ENCODE measurements around the gene ZSWIM5. TPM values are rescaled to one million over a fixed set of nuclear protein-coding genes. Genes with fewer than 3 reads are reported as not detected.
"Not testable (repeated sequence)": the region's sequence is repeated elsewhere in the genome, so short reads cannot be mapped to it uniquely, and the experiment has no call there.

The ZSWIM5 gene
- total and polyA plus RNA-seq, 4 donors = 0.67 to 2.9 (median 1.3) TPM

GRCh38 chr1:45097944-45098343, 108.5 kb downstream of the ZSWIM5 start:
- TF ChIP-seq TAF1 (conservative IDR thresholded peaks at IDR 0.05) (no peak), FOXA1 (IDR thresholded peaks at IDR 0.05) (no peak), HNF4A (conservative IDR thresholded peaks at IDR 0.05) (no peak), RXRA (IDR thresholded peaks at IDR 0.05) (no peak), REST (IDR thresholded peaks at IDR 0.05) (no peak)
- Histone ChIP-seq H3K36me3 (ENCODE audit: control insufficient read depth in 4 of 4, insufficient read depth in 3 of 4, low read depth in 1 of 4, low read length in 3 of 4) (no peaks in the 10 kb centered on the region), H3K27ac (ENCODE audit: low read depth in 1 of 2, low read length in 2 of 2) (no peak overlapping the region), H3K4me1 (ENCODE audit: control insufficient read depth in 4 of 4, insufficient read depth in 4 of 4, low read length in 3 of 4) (no peaks in the 10 kb centered on the region), H3K9me3 (ENCODE audit: control insufficient read depth in 4 of 4, low read length in 3 of 4) (no peaks in the 10 kb centered on the region), H3K9ac (ENCODE audit: low read depth in 1 of 2, low read length in 2 of 2) (no peak overlapping the region), H3K27me3 (ENCODE audit: control insufficient read depth in 4 of 4, insufficient read depth in 4 of 4, low read length in 3 of 4) (no peaks in the 10 kb centered on the region), H3K4me3 (ENCODE audit: low read depth in 1 of 3, low read length in 3 of 3) (no peak overlapping the region)
- DNase-seq (ENCODE audit: low spot score) = no peak
- 95% methylated on average over 1 of the region's 1 CpG for WGBS

DNA sequence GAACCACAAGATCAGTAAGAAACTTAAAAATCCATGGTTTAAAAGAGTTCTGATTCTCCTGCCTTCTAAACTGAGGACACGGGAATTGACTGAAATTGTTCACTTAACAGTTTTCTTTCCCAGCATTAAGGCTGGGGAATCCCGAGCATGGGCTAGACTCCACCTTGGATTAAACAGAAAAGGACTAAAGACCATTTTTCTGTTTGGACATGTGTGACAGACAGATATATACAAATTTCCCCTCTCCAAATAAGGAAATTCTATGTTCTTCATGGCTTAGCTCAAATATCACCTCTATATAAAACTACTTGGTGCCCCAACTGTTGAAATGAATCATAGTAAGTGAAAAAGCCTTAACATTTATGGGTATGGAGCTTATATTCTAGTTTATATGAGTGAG, 109.3 kb downstream of the ZSWIM5 start:
- H3K36me3 ChIP-seq (ENCODE audit: control insufficient read depth in 4 of 4, insufficient read depth in 3 of 4, low read depth in 1 of 4, low read length in 3 of 4) = no peaks in the 10 kb centered on the region
- no peak for DNase-seq (ENCODE audit: low spot score)
- H3K27ac ChIP-seq (ENCODE audit: low read depth in 1 of 2, low read length in 2 of 2) = no peak overlapping the region
- no peaks in the 10 kb centered on the region for H3K9me3 ChIP-seq (ENCODE audit: control insufficient read depth in 4 of 4, low read length in 3 of 4)
- H3K4me1 ChIP-seq (ENCODE audit: control insufficient read depth in 4 of 4, insufficient read depth in 4 of 4, low read length in 3 of 4) = no peaks in the 10 kb centered on the region
- TF ChIP-seq TAF1 (conservative IDR thresholded peaks at IDR 0.05) = no peak
- H3K27me3 ChIP-seq (ENCODE audit: control insufficient read depth in 4 of 4, insufficient read depth in 4 of 4, low read length in 3 of 4) = no peaks in the 10 kb centered on the region
- WGBS = 92% methylated on average over 2 of the region's 2 CpGs
- no peak overlapping the region for H3K4me3 ChIP-seq (ENCODE audit: low read depth in 1 of 3, low read length in 3 of 3)
- H3K9ac ChIP-seq (ENCODE audit: low read depth in 1 of 2, low read length in 2 of 2) = no peak overlapping the region

DNA sequence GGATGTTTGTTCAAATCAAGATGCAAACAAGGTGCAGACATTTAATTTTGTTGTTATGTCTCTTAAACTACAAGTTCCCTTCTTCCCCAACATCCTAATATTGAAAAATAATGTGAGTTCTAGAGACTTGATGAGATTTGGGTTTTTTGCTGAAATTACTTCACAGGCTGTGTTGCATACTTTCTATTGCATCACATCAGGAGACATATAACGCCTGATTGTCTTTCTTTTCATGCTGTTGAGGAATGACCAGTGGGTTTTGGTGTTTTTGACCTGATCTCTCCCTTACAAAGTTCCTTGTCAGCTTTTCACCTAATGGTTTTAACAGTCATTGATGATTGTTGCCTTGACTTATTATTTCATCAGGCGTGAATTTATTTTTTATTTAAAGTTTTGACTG, 111.0 kb downstream of the ZSWIM5 start:
- DNase-seq (ENCODE audit: low spot score) = no peak
- Histone ChIP-seq H3K27me3 (ENCODE audit: control insufficient read depth in 4 of 4, insufficient read depth in 4 of 4, low read length in 3 of 4) (no peaks in the 10 kb centered on the region), H3K4me1 (ENCODE audit: control insufficient read depth in 4 of 4, insufficient read depth in 4 of 4, low read length in 3 of 4) (no peaks in the 10 kb centered on the region), H3K27ac (ENCODE audit: low read depth in 1 of 2, low read length in 2 of 2) (no peak overlapping the region), H3K9ac (ENCODE audit: low read depth in 1 of 2, low read length in 2 of 2) (no peak overlapping the region), H3K4me3 (ENCODE audit: low read depth in 1 of 3, low read length in 3 of 3) (no peak overlapping the region), H3K36me3 (ENCODE audit: control insufficient read depth in 4 of 4, insufficient read depth in 3 of 4, low read depth in 1 of 4, low read length in 3 of 4) (no peaks in the 10 kb centered on the region), H3K9me3 (ENCODE audit: control insufficient read depth in 4 of 4, low read length in 3 of 4) (no peaks in the 10 kb centered on the region)
- 94% methylated on average over 2 of the region's 2 CpGs for WGBS
- TF ChIP-seq RXRA (IDR thresholded peaks at IDR 0.05) (no peak), YY1 (IDR thresholded peaks at IDR 0.05) (no peak), FOXA2 (IDR thresholded peaks at IDR 0.05) (no peak)
- TF ChIP-seq, protein P1, sequence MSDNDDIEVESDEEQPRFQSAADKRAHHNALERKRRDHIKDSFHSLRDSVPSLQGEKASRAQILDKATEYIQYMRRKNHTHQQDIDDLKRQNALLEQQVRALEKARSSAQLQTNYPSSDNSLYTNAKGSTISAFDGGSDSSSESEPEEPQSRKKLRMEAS (IDR thresholded peaks at IDR 0.05) = no peak

DNA sequence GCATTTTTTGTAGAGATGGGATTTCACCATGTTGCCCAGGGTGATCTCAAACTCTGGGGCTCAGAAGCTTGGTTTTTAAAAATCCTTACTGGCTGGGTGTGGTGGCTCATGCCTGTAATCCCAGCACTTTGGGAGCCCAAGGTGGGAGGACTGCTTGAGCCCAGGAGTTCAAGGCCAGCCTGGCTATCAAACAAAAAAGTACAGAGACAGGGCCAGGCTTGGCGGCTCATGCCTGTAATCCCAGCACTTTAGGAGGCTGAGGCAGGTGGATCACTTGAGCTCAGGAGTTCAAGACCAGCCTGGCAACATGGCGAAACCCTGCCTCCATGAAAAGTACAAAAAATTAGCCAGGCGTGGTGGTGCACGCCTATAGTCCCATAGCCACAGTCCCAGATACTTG, 112.0 kb downstream of the ZSWIM5 start:
- H3K4me1 ChIP-seq (ENCODE audit: control insufficient read depth in 4 of 4, insufficient read depth in 4 of 4, low read length in 3 of 4); H3K4me3 ChIP-seq (ENCODE audit: low read depth in 1 of 3, low read length in 3 of 3); H3K9ac ChIP-seq (ENCODE audit: low read depth in 1 of 2, low read length in 2 of 2); H3K27ac ChIP-seq (ENCODE audit: low read depth in 1 of 2, low read length in 2 of 2); H3K27me3 ChIP-seq (ENCODE audit: control insufficient read depth in 4 of 4, insufficient read depth in 4 of 4, low read length in 3 of 4); DNase-seq (ENCODE audit: low spot score); H3K9me3 ChIP-seq (ENCODE audit: control insufficient read depth in 4 of 4, low read length in 3 of 4); H3K36me3 ChIP-seq (ENCODE audit: control insufficient read depth in 4 of 4, insufficient read depth in 3 of 4, low read depth in 1 of 4, low read length in 3 of 4): not testable (repeated sequence)
- WGBS = 94% methylated on average over 4 of the region's 4 CpGs

Measured in liver (tissue), 9 donors.